GM19193 (cell line): ENCODE results near the gene NRGN.

Experiments used
- POLR2A ChIP-seq: IDR thresholded peaks from 4 replicates; pipeline ENCODE4 v1.6.1; 2011; ENCODE audit not compliant: insufficient read depth, insufficient read length; ENCODE audit errors: extremely low read depth

Gene NRGN

DNA sequence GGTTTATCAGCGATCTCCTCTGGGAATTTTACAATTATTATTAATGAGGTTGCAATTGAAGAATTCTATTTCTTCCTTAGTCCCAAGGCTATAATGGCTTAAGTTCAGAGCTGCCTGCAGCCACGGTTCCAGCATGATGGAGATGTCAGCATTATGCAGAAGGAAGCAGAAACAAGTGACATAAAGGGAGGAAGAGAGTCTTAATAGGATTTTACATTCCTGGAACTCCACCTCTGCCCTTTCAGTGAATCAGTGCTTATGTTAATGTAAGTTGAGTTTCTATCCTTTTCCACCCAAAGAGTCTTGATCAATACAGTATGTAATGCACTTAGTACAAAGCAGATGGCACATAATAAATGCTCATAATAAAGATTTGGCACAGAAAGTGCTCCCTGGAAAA, 11.6 kb upstream of the NRGN start:
- no peak for TF ChIP-seq POLR2A

DNA sequence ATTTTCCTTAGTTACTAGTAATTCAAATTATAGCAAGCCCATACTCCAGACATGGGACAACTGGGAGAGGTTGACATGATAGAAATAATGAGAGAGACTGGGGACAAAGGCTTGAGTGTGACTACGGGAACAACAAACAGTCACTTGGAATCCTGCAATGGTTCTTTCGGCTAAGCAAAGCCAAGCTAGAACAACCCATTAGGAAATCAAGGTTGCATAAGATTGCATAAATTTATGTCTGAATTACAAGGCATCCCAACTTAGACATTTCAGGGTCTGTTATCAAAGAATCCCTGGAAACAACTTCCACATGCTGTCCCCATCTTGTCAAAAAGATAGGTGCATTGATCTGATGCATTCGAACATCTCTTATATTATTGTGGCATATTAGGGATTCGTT, 10.2 kb upstream of the NRGN start:
- no peak for TF ChIP-seq POLR2A

DNA sequence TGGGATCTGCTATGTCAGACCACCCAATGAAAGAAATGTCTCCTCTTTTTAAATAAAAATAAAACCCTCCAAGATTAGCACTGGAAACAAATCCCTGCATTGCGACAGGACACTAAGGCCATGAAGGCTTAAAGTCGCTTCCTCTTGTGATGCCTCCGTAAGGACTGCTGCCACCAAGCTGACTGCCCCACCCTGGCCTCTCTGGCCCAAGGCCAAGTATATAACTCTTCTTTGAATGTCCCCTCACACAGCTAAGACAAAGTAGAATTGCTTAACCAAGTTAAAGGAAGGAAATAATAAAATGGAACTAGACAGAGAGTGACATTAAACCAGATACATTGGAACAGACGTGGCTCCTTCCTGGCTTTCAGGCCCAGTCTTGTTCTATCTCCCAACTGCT, 7.5 kb upstream of the NRGN start:
- TF ChIP-seq POLR2A: no peak

DNA sequence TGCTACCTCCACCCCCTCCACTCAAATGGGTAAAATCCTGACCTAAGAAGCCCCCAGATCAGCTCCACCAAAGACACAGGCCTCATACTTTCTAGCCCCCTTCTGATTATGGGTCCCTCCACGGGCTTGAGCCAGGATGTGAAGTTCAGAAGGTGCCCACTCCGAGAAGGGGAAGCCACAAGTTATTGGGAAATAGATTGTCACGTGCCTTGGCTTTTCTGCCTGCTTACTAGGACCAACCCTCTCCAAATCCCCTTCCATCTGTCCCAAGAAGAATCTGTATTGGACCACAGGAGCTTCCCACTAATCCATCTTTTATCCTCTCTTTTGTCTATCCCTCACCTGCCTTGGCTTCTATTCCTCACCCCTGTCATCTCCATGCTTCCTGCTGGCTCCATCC, 3.0 kb upstream of the NRGN start:
- TF ChIP-seq POLR2A: no peak

DNA sequence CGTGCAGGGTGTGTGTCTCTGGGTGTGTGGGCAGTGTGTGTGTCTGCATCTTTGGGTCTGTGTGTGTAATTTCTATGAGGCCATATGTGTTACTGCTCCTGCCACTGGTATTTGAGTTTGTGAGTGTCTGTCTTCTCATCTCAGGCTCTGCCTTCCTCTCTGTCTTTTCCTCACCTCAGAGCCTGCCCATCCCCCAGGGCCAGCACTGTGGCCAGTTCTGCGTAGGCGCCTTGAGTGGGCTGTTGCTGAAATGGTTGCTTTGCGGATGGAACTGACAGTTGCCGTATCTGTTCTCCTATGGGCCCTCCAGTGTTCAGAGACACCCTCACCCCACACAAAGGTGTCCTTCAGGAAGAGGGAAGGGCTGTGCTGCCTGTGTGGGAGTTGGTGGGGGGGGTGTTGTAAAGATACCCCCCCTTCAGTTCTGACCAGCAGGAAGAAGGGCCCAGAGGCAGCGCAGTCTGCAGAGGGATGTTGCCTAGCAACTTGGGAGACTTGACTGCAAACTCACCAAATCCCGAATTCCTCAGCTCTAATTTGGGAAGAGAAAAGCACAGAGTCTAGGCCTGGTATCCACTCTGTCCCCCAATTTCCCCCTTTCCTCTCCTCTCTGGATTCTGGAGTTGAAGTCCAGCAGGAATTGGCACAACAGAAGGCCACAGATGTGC, 2.0 kb upstream of the NRGN start:
- no peak for TF ChIP-seq POLR2A

DNA sequence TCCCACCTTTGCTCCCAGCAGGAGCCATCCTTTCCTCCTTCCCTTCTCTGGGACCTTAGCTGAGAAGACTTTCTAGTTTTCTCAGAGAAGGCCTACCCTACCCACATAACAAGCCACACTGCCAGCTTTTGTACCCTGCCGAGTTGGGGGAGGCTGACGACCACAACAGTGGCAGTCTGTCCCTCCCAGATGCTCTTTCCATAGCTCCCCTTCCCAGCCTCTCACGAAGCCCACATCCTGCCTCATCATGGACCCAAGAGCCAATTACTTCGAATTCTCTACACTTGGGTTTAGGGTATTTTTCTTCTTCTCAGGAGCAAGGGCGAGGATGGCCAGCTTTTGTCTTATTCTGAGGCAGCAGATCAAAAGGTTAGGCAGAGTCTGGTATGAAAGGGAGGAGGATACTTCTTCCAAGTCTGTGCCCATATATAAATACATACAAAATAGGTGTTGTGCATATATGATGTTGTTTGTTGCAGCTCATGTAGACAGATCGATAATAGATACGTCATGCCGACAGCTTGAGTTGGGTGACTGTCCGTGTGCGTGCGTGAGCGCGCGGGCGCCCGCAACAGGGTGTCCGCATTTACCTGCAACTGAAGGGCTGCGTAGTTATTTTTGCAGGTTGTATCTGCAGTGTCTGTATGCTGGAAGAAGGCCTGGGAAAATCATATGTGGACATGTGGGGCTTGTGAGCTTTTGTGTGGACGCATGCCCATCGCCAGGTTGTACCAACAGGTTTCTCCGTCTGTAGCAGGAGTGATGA, 846 bp upstream of the NRGN start:
- no peak for TF ChIP-seq POLR2A

DNA sequence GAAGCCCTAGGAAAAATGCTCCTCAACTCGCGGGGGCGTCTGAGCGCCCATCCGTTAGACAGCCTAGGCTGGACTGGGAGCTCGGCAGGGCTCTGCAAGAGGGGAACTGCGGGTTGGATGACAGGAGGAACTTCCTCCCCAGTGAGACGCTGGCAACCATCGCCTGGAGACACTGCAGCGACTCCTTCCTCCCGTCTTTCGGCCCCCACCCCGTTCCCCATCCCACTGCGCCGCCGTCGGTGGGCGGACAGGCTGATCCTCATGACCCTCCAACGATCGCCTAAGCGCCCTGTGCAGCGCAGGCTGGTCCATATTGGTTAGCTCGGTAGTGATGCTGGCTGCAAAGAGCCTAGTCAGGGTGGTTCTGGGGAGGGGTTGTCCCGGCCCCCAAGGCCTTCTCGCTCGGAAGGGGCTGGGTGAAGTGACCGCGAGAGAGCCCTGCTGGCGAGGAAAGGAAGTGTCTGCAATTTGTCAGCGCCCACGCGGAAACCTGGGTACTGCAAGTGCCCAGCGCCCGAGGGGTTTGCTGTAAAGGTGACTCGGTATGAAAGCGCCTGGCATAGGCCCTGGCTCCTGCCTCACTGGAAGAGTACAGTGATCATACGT, 638 bp downstream of the NRGN start:
- TF ChIP-seq POLR2A: no peak

DNA sequence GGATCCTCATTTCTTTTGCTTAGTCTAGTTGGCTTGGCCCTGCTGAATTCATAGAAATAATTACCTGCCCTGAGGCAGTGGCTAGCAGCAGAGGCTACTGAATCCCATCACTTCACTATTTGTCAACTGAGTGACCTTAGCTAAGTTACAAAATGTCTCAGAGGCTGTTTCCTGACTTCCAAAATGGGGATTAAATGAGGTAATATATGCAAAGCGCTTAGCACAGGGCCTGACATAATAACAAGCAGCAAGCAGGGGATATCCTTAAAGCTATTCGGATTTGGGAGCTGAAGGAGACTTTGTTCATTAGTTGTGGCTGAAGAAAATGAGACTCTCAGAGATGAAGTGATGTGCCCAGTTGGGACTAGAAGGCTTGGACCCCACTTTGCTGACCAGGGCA, 2.8 kb downstream of the NRGN start:
- TF ChIP-seq POLR2A: no peak

DNA sequence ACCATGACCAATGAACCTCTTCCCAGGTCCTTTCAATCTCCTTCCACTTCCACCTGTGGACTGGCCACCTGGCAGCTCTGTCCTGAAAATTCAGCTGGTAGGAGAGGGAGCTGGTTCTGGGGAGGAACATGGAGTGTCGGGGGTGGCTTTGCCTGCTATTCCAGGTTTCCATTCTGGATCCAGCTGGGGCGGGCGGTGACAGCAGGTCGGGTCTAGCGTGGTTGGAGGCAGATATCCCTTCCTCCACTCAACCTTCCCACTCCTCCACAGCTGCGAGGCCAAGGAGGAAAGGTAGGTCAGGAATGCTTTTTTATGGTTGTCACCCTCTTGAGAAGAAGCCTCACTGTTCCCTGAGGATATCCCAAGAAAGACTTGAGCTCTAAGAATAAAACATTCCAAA, 3.3 kb downstream of the NRGN start:
- no peak for TF ChIP-seq POLR2A

DNA sequence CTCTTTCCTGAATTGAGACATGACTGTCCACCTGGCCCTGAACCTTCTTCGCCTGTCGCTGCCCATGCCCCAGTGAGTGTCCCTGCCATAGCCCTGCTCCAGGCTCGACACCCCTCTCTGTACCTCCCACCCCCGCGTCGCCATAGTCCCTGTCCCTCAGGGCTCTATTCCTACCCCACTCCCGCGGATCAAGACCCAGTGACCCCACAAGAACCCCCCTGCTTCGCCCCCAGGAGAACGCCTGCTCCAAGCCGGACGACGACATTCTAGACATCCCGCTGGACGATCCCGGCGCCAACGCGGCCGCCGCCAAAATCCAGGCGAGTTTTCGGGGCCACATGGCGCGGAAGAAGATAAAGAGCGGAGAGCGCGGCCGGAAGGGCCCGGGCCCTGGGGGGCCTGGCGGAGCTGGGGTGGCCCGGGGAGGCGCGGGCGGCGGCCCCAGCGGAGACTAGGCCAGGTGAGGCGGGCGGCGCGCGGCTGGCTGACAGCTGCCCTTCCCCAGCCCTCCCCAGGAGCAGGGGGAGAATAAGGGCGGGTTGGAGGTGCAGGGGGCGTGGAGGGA, 5.6 kb downstream of the NRGN start:
- TF ChIP-seq POLR2A: no peak

DNA sequence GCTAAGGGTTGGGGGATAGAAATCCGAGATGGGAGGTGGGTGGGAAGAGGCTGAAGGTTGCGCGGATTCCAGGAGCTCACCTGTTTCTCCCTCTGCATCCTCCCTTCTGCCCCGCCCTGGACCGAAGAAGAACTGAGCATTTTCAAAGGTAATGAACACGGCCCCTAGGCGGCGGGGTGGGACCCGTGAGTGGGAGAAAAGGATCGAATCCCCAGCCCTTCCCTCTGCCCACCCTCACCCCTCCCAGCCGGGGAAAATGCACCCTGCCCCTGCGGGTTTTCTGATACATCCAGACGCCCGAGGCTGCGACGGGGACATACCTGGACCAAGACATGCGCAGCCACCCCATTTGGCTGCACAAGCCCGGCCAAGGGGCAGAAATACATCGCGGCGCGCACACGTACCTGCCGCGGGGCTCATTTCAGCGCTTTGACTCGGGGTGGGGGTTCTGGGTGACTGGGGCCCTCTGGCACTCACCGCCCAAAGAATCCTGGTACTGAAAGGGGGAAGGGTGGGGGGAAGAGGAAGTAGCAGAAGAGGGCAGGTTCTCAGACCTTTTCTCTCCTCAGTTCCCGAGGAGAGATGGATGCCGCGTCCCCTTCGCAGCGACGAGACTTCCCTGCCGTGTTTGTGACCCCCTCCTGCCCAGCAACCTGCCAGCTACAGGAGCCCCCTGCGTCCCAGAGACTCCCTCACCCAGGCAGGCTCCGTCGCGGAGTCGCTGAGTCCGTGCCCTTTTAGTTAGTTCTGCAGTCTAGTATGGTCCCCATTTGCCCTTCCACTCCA, 6.3 kb downstream of the NRGN start:
- peak; percentile 51 for TF ChIP-seq POLR2A

DNA sequence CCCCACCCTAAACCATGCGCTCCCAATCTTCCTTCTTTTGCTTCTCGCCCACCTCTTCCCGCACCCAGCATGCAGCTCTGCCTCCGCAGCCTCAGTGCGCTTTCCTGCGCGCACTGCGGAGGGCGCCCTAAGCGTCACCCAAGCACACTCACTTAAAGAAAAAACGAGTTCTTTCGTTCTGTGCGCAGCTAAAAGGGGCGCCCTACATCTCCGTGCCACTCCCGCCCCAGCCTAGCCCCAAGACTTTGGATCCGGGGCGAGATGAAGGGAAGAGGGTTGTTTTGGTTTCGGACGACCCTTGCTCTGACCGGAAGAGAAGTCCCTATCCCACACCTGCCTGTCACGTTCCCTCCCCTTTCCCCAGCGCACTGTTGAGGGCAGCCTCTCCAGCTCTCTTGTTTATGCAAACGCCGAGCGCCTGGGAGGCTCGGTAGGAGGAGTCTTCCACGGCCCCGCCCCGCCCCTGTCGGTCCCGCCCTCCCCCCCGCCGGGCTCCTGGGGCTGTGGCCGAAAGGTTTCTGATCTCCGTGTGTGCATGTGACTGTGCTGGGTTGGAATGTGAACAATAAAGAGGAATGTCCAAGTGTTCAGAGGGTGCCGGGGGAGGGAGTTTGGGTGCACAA, 7.0 kb downstream of the NRGN start:
- peak; percentile 53 for TF ChIP-seq POLR2A

DNA sequence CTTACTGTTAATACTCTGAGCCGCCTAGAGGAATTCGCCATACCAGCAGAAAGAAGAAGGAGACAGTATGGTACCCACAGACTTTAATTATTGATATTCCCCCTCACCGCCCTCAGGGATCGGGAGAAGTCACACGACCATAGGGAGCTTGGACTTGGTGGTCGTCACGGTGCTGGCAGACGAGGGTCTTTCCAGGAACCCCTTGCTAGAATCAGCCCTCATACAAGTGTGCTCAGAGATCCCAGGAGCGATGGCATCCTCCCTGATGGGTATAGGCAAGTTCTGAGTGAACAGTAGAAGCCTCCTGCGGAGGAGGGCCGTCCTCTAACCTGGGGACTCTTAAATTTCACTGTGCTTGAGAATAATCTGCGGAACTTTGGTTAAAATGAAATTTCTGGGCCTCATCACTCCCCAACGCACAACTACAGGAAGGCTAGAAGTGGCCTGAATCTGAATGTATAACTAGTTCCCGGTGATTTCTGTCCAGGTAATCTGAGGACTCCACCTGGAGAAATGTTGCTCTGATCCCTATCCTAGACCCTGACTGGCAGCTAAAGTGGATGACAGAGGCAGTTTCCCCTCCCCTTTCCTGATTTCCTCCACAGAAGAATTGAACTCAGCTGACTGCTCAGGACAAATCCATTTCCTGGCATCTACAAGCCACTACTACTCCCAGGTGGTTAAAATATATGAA, 7.8 kb downstream of the NRGN start:
- no peak for TF ChIP-seq POLR2A

DNA sequence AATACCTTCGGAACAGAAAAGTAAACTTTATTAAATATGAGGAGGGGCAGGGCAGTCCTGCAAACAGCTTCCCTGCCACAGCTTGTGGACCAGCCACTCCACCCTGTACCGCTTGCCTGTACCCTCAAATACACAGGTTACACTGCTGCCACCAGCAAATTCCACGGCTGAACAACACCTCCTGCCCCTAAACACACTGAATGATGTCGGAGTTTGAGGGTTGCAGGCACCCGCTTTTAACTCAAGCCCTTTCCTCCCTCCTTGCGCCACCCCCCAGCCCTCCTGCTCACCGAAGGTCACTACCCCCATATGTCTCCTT, 8.3 kb downstream of the NRGN start:
- no peak for TF ChIP-seq POLR2A
